BJ (cell line): Measurements from ENCODE around the gene RAP2B. TPM values are rescaled to one million over a fixed set of nuclear protein-coding genes. Genes with fewer than 3 reads are reported as not detected.

Source experiments
- CTCF ChIA-PET: fragments of 350-600 bp; formaldehyde crosslinking; extraction: SDS; loops from one replicate; lab custom pipeline; 2021; ENCODE audit warnings: antibody characterized with exemption, inconsistent platforms; lab: Yijun Ruan, JAX
- POLR2A ChIA-PET: fragments of 300-600 bp; sonication (Branson Sonifier 250); formaldehyde crosslinking; extraction: SDS; loops from one replicate; lab custom pipeline; 2021; ENCODE audit warnings: antibody characterized with exemption; lab: Charles Lee
- DNase-seq: peaks from one replicate; pipeline ENCODE4 v3.0.0-alpha.2; 2011; ENCODE audit warnings: low read depth
- H3K27me3 ChIP-seq: 2 replicates; pipeline ENCODE4 v1.6.0; 2011; ENCODE audit warnings: low read length; ENCODE audit not compliant: control insufficient read depth, insufficient read depth
- H3K36me3 ChIP-seq: 2 replicates; pipeline ENCODE4 v1.5.1; 2011; ENCODE audit warnings: low read length; ENCODE audit not compliant: control insufficient read depth, insufficient read depth
- H3K4me3 ChIP-seq: 2 replicates; pipeline ENCODE4 v1.5.1; 2011; ENCODE audit warnings: low read depth, mild to moderate bottlenecking, control low read depth, low read length
- polyA plus RNA-seq: library from polyadenylated mRNA; depleted of rRNA; stranded (reverse); fragments of >200 nt; gene quantifications from 2 replicates; pipeline ENCODE4 v1.2.3, GENCODE V29; 2011
- TF ChIP-seq, protein P1 (sequence below): IDR thresholded peaks from 2 replicates; pipeline ENCODE4 v1.5.1; 2011; ENCODE audit warnings: low read depth, mild to moderate bottlenecking, control low read depth, inconsistent platforms, low read length, moderate library complexity; ENCODE audit not compliant: insufficient read depth

Gene RAP2B
- polyA plus RNA-seq, 1 experiment: 7.2 TPM

- no peak for DNase-seq
- CTCF ChIA-PET: no interaction called here
- no peaks in the 10 kb centered on the region for H3K27me3 ChIP-seq
- H3K4me3 ChIP-seq: no peak overlapping the region
- TF ChIP-seq, protein P1, sequence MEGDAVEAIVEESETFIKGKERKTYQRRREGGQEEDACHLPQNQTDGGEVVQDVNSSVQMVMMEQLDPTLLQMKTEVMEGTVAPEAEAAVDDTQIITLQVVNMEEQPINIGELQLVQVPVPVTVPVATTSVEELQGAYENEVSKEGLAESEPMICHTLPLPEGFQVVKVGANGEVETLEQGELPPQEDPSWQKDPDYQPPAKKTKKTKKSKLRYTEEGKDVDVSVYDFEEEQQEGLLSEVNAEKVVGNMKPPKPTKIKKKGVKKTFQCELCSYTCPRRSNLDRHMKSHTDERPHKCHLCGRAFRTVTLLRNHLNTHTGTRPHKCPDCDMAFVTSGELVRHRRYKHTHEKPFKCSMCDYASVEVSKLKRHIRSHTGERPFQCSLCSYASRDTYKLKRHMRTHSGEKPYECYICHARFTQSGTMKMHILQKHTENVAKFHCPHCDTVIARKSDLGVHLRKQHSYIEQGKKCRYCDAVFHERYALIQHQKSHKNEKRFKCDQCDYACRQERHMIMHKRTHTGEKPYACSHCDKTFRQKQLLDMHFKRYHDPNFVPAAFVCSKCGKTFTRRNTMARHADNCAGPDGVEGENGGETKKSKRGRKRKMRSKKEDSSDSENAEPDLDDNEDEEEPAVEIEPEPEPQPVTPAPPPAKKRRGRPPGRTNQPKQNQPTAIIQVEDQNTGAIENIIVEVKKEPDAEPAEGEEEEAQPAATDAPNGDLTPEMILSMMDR: no peak
- POLR2A ChIA-PET: no interaction called here
- H3K36me3 ChIP-seq: no peaks in the 10 kb centered on the region
Measured at GRCh38 chr3:153195349-153195879, 33.4 kb downstream of the RAP2B start.

DNA sequence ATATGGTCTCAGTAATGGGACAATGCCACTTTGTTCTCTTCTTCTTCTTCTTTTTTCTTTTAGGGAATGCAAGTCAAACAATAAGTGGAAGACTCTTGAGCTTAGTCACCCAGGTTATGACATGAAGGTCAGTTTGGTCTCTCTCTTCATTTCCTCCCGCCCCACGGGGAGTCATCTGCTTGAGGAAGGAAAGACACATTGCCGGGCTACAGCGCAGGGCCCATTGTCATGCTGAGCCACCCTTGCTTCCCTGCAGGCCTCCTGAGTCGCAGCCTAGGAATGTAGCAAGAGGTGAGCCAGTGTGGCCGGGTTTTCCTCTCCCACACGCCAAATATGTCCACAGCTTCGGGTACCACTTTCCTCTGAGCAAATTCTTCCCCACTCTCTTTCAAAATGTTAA, 47.6 kb downstream of the RAP2B start:
- H3K27me3 ChIP-seq: no peaks in the 10 kb centered on the region
- no peaks in the 10 kb centered on the region for H3K36me3 ChIP-seq
- ChIA-PET POLR2A (no interaction called here), CTCF (interaction anchor here (1.1 to 1.4 kb wide), 4 partner anchors 12 to 70 kb away, joined by 3 to 5 read pairs (median 3); no protein-coding TSS in a partner anchor)
- no peak overlapping the region for H3K4me3 ChIP-seq
- DNase-seq: no peak
- TF ChIP-seq, protein P1: no peak

GRCh38 chr3:153210146-153210545, 48.1 kb downstream of the RAP2B start:
- ChIA-PET POLR2A (no interaction called here), CTCF (interaction anchor here (0.6 to 1.4 kb wide), 5 partner anchors 12 to 70 kb away, joined by 3 to 5 read pairs (median 3); no protein-coding TSS in a partner anchor)
- TF ChIP-seq, protein P1: peak; percentile 13; the same call in 1 of the 2 replicates
- H3K4me3 ChIP-seq: no peak overlapping the region
- H3K27me3 ChIP-seq: no peaks in the 10 kb centered on the region
- no peak for DNase-seq
- no peaks in the 10 kb centered on the region for H3K36me3 ChIP-seq

GRCh38 chr3:153210660-153211059, 48.6 kb downstream of the RAP2B start:
- TF ChIP-seq, protein P1: no peak
- no peak overlapping the region for H3K4me3 ChIP-seq
- POLR2A ChIA-PET: no interaction called here
- CTCF ChIA-PET: interaction anchor here (0.6 to 1.3 kb wide), 2 partner anchors 42 to 69 kb away, joined by 3 read pairs; no protein-coding TSS in a partner anchor
- no peaks in the 10 kb centered on the region for H3K36me3 ChIP-seq
- no peak for DNase-seq
- no peaks in the 10 kb centered on the region for H3K27me3 ChIP-seq

GRCh38 chr3:153215497-153215896, 53.5 kb downstream of the RAP2B start:
- TF ChIP-seq, protein P1: no peak
- H3K27me3 ChIP-seq: no peaks in the 10 kb centered on the region
- no peaks in the 10 kb centered on the region for H3K36me3 ChIP-seq
- H3K4me3 ChIP-seq: no peak overlapping the region
- ChIA-PET CTCF (no interaction called here), POLR2A (no interaction called here)
- no peak for DNase-seq
